WTC11 (cell line): ENCODE measurements around the gene MUC3A. TPM values are rescaled to one million over a fixed set of nuclear protein-coding genes. Genes with fewer than 3 reads are reported as not detected.

ENCODE experiments used
- AR ChIP-seq: fragments of 250-450 bp; sonication (Bioruptor Pico); IDR thresholded peaks from 2 replicates; pipeline ENCODE4 v1.9.0; 2021; ENCODE audit warnings: mild to moderate bottlenecking
- CREM ChIP-seq: sonication (generic); formaldehyde crosslinking; IDR thresholded peaks from 2 replicates; pipeline ENCODE4 v1.8.1; 2022; ENCODE audit warnings: mild to moderate bottlenecking, missing genetic modification reagents, moderate library complexity
- ELF4 ChIP-seq: sonication (generic); formaldehyde crosslinking; IDR thresholded peaks from 2 replicates; pipeline ENCODE4 v1.8.1; 2022; ENCODE audit warnings: low read depth, mild to moderate bottlenecking, moderate library complexity, missing genetic modification reagents
- HMGXB4 ChIP-seq: sonication (generic); formaldehyde crosslinking; IDR thresholded peaks from 2 replicates; pipeline ENCODE4 v1.8.1; 2023; ENCODE audit warnings: mild to moderate bottlenecking, moderate library complexity, missing genetic modification reagents
- KAT7 ChIP-seq: sonication (generic); formaldehyde crosslinking; IDR thresholded peaks from 2 replicates; pipeline ENCODE4 v1.8.1; 2023; ENCODE audit warnings: missing genetic modification reagents, mild to moderate bottlenecking, borderline replicate concordance
- NR1H2 ChIP-seq: sonication (generic); formaldehyde crosslinking; IDR thresholded peaks from 2 replicates; pipeline ENCODE4 v1.9.0; 2021; ENCODE audit warnings: mild to moderate bottlenecking, moderate library complexity, missing genetic modification reagents
- STAT6 ChIP-seq: sonication (generic); formaldehyde crosslinking; conservative IDR thresholded peaks from 2 replicates; pipeline ENCODE4 v1.8.1; 2023; ENCODE audit warnings: mild to moderate bottlenecking, low read depth, missing genetic modification reagents, moderate library complexity
- TP53 ChIP-seq: sonication (generic); formaldehyde crosslinking; IDR thresholded peaks from 2 replicates; pipeline ENCODE4 v1.8.1; 2023; ENCODE audit warnings: mild to moderate bottlenecking, missing genetic modification reagents
- USF2 ChIP-seq: sonication (generic); formaldehyde crosslinking; IDR thresholded peaks from 2 replicates; pipeline ENCODE4 v1.8.1; 2023; ENCODE audit warnings: mild to moderate bottlenecking, missing genetic modification reagents, moderate library complexity
- ZNF138 ChIP-seq: sonication (generic); formaldehyde crosslinking; conservative IDR thresholded peaks from 2 replicates; pipeline ENCODE4 v1.8.1; 2022; ENCODE audit warnings: mild to moderate bottlenecking, moderate library complexity, missing genetic modification reagents
- total RNA-seq: library from RNA; stranded (reverse); gene quantifications from 3 replicates; pipeline ENCODE4 v1.2.3, GENCODE V29; 2021
- TF ChIP-seq, protein P1 (sequence below): sonication (generic); formaldehyde crosslinking; IDR thresholded peaks from 2 replicates; pipeline ENCODE4 v1.8.0; 2023; ENCODE audit warnings: missing genetic modification reagents
- TF ChIP-seq, protein P2 (sequence below): sonication (generic); formaldehyde crosslinking; IDR thresholded peaks from 2 replicates; pipeline ENCODE4 v1.8.1; 2022; ENCODE audit warnings: missing genetic modification reagents, borderline replicate concordance
- TF ChIP-seq, protein P3 (sequence below): sonication (generic); formaldehyde crosslinking; IDR thresholded peaks from 2 replicates; pipeline ENCODE4 v1.8.0; 2023; ENCODE audit warnings: mild to moderate bottlenecking, missing genetic modification reagents

MUC3A gene
- total RNA-seq, 1 experiment from 2014 or later: 50.6 TPM

- TF ChIP-seq, protein P1, sequence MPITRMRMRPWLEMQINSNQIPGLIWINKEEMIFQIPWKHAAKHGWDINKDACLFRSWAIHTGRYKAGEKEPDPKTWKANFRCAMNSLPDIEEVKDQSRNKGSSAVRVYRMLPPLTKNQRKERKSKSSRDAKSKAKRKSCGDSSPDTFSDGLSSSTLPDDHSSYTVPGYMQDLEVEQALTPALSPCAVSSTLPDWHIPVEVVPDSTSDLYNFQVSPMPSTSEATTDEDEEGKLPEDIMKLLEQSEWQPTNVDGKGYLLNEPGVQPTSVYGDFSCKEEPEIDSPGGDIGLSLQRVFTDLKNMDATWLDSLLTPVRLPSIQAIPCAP (CRISPR knock-in tag): 0 out of 2 replicates have a peak, but pooled peaks have one; percentile 1
- TF ChIP-seq ZNF138 (CRISPR knock-in tag) (0 out of 2 replicates have a peak, but pooled peaks have one; percentile 58), CREM (peak; percentile 71; the same call in 1 of the 2 replicates), AR (CRISPR knock-in tag) (no peak), ELF4 (CRISPR knock-in tag) (no peak), HMGXB4 (peak; percentile 98), KAT7 (CRISPR knock-in tag) (peak; percentile 17; the same call in 1 of the 2 replicates), NR1H2 (CRISPR knock-in tag) (no peak), STAT6 (0 out of 2 replicates have a peak, but pooled peaks have one; percentile 2), TP53 (CRISPR knock-in tag) (peak; percentile 92; the same call in 1 of the 2 replicates), USF2 (CRISPR knock-in tag) (peak; percentile 5)
- TF ChIP-seq, protein P2, sequence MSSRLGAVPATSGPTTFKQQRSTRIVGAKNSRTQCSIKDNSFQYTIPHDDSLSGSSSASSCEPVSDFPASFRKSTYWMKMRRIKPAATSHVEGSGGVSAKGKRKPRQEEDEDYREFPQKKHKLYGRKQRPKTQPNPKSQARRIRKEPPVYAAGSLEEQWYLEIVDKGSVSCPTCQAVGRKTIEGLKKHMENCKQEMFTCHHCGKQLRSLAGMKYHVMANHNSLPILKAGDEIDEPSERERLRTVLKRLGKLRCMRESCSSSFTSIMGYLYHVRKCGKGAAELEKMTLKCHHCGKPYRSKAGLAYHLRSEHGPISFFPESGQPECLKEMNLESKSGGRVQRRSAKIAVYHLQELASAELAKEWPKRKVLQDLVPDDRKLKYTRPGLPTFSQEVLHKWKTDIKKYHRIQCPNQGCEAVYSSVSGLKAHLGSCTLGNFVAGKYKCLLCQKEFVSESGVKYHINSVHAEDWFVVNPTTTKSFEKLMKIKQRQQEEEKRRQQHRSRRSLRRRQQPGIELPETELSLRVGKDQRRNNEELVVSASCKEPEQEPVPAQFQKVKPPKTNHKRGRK (CRISPR knock-in tag): no peak
- TF ChIP-seq, protein P3, sequence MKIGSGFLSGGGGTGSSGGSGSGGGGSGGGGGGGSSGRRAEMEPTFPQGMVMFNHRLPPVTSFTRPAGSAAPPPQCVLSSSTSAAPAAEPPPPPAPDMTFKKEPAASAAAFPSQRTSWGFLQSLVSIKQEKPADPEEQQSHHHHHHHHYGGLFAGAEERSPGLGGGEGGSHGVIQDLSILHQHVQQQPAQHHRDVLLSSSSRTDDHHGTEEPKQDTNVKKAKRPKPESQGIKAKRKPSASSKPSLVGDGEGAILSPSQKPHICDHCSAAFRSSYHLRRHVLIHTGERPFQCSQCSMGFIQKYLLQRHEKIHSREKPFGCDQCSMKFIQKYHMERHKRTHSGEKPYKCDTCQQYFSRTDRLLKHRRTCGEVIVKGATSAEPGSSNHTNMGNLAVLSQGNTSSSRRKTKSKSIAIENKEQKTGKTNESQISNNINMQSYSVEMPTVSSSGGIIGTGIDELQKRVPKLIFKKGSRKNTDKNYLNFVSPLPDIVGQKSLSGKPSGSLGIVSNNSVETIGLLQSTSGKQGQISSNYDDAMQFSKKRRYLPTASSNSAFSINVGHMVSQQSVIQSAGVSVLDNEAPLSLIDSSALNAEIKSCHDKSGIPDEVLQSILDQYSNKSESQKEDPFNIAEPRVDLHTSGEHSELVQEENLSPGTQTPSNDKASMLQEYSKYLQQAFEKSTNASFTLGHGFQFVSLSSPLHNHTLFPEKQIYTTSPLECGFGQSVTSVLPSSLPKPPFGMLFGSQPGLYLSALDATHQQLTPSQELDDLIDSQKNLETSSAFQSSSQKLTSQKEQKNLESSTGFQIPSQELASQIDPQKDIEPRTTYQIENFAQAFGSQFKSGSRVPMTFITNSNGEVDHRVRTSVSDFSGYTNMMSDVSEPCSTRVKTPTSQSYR (CRISPR knock-in tag): 0 out of 2 replicates have a peak, but pooled peaks have one; percentile 47
Observed at GRCh38 chr7:100965723-100966541, 16.6 kb downstream of the MUC3A start (continued).
